GM19023 (cell line): Measurements from ENCODE around the gene MYBPC2.

ENCODE experiments used
- ATAC-seq: cut with Tn5 transposase; IDR thresholded peaks from one replicate; pipeline ENCODE4 v1.9.1; 2021; ENCODE audit warnings: mild to moderate bottlenecking, moderate library complexity; ENCODE audit not compliant: unreplicated experiment

MYBPC2 gene

GRCh38 chr19:50478901-50479715 lies 46.4 kb downstream of the MYBPC2 start:
- ATAC-seq: no peak

DNA sequence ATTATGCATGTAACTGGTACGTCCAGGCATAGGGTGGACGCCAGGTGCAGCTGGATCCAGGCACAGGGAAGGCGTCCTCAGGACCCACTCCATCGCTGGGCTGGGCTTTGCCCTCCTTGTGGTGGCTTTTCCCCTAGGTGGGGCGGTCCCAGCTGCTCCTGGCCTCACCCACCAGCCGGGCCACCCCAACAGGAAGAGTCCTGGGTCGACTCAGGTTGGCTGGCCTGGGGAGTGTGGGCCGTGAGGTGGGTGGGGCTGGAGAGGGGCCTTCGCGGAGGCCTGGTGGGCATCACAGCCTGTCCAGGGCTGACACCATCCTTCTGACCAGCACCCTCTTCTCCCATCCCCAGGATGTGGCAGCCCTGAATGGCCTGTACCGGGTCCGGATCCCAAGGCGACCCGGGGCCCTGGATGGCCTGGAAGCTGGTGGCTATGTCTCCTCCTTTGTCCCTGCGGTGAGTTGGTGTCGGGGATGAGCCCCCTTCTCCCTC lies 47.1 kb downstream of the MYBPC2 start:
- no peak for ATAC-seq

DNA sequence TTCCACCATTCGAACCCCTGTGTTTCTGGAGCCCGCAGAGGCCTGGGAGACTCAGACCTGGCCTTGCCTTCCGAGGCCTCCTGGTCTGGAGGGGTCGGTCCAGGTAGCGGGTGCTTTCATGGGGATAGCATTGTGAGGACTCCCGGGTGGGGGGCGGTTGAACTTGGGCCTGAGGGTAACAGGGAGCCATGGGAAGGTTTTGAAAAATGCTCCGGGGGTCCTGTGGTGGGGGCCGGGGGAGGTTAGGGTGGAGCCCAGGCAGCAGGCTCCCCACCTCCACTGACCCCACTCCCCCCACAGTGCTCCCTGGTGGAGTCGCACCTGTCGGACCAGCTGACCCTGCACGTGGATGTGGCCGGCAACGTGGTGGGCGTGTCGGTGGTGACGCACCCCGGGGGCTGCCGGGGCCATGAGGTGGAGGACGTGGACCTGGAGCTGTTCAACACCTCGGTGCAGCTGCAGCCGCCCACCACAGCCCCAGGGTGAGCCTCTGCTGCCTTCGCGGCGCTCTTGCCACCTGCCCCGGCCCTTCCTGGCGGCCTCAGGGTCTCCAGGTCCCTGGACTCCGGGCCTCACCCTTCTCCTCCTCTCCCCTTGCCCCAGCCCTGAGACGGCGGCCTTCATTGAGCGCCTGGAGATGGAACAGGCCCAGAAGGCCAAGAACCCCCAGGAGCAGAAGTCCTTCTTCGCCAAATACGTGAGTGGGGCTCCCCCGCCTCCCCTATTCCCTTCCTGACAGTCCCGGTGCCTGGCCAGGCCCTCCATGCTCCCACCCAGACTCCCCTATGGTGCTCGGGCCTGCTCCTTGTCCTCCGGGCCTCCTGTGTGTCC lies 47.8 kb downstream of the MYBPC2 start:
- ATAC-seq: no peak

- ATAC-seq: no peak
These were observed 48.9 kb downstream of the MYBPC2 start for GRCh38 chr19:50481351-50482149.

- ATAC-seq: no peak
These were observed 49.7 kb downstream of the MYBPC2 start for GRCh38 chr19:50482271-50482855.

GRCh38 chr19:50482916-50483315 lies 50.2 kb downstream of the MYBPC2 start:
- no peak for ATAC-seq

GRCh38 chr19:50485284-50485955 lies 52.7 kb downstream of the MYBPC2 start:
- no peak for ATAC-seq

DNA sequence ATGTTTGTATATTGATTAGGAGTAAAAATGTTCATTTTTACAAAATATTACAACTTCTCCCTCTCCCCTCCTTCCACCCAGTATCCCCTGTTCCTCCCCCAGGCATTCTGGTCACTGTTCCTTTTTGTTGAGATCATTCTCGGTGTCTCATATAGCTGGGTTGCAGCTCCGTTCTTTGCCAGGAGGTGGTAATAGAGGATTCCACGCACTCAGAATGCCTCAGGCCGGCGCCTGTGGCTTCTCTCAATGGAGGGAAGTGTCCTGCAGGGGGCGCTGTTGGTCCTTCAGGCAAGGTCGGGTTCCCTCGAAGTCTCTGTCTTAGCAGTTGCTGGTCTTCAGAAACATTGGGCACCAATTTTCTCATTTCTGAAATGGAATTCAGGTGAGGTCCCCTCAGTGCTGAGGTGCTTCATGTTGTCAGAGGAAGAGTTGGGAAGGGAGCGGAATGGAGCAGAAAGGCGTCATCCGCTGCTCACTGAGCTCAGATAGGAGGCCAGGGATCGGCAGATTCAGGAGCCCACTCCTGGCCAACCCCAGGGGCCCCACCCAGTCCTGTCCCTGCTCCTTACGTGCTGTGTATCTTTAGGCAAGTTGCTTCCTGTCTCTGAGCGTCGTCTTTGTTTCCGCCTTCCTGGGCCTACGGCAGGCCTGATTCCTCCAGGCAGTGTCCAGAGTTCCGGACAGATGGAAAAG lies 54.3 kb downstream of the MYBPC2 start:
- no peak for ATAC-seq

GRCh38 chr19:50488389-50489194 lies 55.9 kb downstream of the MYBPC2 start:
- no peak for ATAC-seq

DNA sequence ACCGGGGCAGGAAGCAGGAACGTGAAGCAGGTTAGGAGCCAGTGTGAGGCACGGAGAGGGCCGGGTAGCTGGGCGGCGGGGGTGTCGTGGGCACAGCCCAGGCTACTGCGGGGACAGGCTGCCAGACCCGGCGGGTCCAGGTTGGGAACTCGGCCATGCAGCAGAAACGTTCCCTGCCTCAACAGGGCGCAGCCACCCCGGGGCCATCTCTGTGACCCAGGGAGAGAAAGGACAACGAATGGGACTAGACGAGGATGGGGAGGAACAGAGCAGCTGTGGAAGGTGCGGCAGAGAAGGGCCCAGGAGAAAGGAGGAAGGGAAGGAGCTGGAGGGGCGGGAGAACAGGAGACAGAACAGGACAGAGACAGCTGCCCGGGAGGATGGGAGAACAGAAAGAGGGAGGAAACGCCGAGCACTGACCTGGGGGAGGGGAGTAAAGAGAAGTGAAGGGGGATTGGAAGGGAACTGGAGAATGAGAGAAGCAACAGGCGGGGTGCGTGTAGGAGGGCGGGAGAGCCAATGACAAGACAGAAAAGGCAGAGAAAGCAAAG lies 56.8 kb downstream of the MYBPC2 start:
- no peak for ATAC-seq

GRCh38 chr19:50490411-50490811 lies 57.7 kb downstream of the MYBPC2 start:
- ATAC-seq: no peak

DNA sequence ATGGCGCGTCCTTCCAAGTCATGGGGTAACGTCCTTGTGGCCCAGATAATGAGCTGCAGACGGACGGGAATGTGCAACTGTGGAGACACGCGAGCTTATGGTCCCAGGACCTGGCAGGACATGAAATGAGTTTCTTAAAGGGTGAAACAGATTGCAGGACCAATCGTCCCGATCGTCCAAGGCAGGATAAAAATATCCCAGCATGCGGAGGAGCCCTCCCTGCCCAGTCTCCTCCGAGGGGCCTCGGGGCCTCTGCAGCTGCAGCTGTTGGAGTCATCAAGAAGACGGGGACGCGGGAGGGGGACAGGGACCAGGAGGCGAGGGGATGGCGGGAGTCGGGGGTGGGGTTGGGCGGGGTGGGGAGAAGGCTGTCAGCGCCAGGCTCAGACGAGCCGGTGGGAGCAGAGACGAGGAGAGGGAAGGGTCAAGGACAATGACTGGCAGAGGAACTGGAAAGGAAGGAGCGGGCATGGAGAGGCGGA lies 58.3 kb downstream of the MYBPC2 start:
- no peak for ATAC-seq

DNA sequence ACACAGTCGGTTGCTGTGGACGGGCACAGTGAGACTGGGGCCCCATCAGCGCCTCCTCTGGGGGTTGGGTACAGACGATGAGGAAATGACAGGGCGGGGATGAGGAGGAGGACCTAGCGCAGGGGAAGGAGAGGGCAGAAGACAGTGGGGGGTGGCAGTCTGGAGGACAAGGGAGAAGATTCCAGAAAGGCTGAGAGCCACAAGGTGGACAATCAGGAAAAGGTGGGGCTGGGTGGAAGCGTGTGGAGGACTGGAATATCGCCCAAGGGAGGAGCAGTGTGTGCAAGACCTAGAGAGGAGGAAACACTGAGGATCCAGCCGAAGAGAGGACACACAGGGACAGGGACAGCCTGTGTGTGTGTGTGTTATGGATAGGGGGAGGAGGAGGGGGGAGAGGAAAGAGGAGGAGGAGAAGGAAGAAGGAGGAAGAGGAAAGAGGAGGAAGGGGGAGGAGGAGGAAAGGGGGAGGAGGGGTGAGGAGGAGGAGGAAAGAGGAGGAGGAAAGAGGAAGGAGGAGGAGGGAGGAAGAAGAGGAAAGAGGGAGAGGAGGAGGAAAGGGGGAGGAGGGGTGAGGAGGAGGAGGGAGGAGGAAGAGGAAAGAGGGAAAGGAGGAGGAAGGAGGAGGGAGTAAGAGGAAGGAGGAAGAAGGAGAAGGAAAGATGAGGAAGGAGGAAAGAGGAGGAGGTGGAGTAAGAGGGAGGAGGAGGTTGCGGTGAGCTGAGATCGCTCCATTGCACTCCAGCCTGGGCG lies 59.8 kb downstream of the MYBPC2 start:
- ATAC-seq: no peak

- no peak for ATAC-seq
These were observed 60.5 kb downstream of the MYBPC2 start for GRCh38 chr19:50493171-50493570.

DNA sequence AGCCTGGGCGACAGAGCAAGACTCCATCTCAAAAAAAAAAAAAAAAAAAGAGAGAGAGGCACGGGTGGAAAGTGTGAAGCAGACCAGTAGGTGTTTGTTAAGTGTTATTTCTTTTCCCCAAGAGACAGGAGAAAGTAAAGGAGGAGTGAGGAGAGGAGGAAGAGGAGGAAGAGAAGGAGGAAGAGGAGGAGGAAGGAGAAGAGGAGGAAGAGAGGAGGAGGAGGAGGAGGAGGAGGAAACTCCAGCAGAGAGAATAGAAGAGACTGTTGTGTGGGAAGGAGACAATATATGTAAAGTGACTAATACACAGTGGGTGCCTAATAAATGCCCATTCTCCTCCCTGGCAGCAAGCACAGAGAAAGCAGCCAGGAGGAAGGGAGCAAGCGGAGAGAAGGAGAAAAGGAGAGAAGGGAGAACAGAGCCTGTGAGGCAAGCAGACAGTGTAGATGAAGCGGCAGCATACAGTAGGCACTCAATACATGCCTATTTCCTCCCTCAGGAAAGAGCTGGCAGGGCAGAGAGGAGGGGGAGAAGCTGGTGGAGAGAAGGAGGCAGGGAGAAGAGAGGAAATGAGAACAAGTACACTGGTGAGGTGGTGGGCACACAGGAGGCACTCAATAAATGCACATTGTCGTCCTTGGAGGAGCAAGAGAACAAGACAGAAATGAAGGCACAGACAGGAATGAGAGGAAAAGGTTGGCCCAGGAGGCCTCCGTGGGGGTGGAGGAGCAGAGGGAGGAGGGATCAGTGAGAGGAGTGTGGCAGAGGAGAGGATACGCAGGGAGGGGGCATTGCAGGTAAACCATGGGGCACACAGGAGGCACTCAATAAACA lies 61.7 kb downstream of the MYBPC2 start:
- ATAC-seq: no peak

DNA sequence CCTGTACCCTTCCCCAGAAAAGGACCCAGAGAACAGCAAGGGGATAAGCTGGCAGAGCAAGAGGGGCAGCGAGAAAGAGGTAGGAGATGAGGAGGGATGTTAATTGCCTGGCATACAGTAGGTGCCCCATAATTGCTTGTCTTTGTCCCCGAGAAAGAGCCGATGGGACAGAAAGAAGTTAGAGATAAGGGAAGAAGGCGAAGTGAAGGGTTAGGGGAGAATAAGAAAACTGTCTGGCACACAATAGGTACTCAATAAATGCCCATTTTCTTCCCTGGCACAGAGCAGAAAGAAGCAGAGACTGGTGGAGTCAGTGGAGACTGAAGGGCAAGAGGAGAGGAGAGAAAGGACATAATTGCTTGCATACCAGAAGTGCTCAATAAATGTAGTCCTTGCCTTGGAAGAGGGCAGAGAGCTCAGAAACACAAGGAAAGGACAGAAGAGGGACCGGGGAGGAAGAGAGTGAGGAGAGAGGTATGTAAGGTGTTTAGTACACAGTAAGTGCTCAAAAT lies 62.4 kb downstream of the MYBPC2 start:
- ATAC-seq: no peak
